DOHH2 (cell line): ENCODE data around the gene PLK4.
"Not testable (repeated sequence)": the region's sequence is repeated elsewhere in the genome, so short reads cannot be mapped to it uniquely, and the experiment has no call there.

Source experiments
- H3F3A ChIP-seq: fragments of 200-600 bp; sonication (generic), shearing (Covaris generic); 2 replicates; pipeline ENCODE4 v1.6.0; 2016; ENCODE audit warnings: antibody characterized with exemption, mild to moderate bottlenecking; ENCODE audit not compliant: control insufficient read depth, insufficient read depth
- H3K27ac ChIP-seq: fragments of 200-600 bp; sonication (generic); 2 replicates; pipeline ENCODE4 v1.5.1; 2014; ENCODE audit warnings: low read depth, mild to moderate bottlenecking, low read length, moderate library complexity
- H3K27me3 ChIP-seq: fragments of 200-600 bp; sonication (generic); 2 replicates; pipeline ENCODE4 v1.6.1; 2014; ENCODE audit warnings: mild to moderate bottlenecking, low read length, mixed read lengths; ENCODE audit not compliant: control insufficient read depth
- H3K36me3 ChIP-seq: fragments of 200-600 bp; sonication (generic); 2 replicates; pipeline ENCODE4 v1.6.1; 2014; ENCODE audit warnings: mild to moderate bottlenecking, low read length, moderate library complexity, mixed read lengths; ENCODE audit not compliant: control insufficient read depth
- H3K4me1 ChIP-seq: fragments of 200-600 bp; sonication (generic); 2 replicates; pipeline ENCODE4 v1.6.1; 2014; ENCODE audit warnings: mild to moderate bottlenecking, low read length, mixed read lengths; ENCODE audit not compliant: control insufficient read depth
- H3K4me2 ChIP-seq: fragments of 200-600 bp; sonication (generic); 2 replicates; pipeline ENCODE4 v1.6.0; 2014; ENCODE audit warnings: mild to moderate bottlenecking, low read length, moderate library complexity
- H3K4me3 ChIP-seq: fragments of 200-600 bp; sonication (generic); 2 replicates; pipeline ENCODE4 v1.5.1; 2014; ENCODE audit warnings: mild to moderate bottlenecking, low read length, mixed read lengths
- H3K79me2 ChIP-seq: fragments of 200-600 bp; sonication (generic); 2 replicates; pipeline ENCODE4 v1.6.1; 2014; ENCODE audit warnings: mild to moderate bottlenecking, low read length, mixed read lengths; ENCODE audit not compliant: control insufficient read depth
- H3K9me2 ChIP-seq: fragments of 200-600 bp; sonication (generic); replicated peaks from 2 replicates; pipeline ENCODE4 v1.6.1; 2014; ENCODE audit warnings: mild to moderate bottlenecking, low read length, mixed read lengths; ENCODE audit not compliant: control insufficient read depth
- H3K9me3 ChIP-seq: fragments of 200-600 bp; sonication (generic); 2 replicates; pipeline ENCODE4 v1.6.1; 2014; ENCODE audit warnings: antibody characterized with exemption, low read length, mixed read lengths; ENCODE audit not compliant: control insufficient read depth, insufficient read depth
- H4K20me1 ChIP-seq: fragments of 200-600 bp; sonication (generic); 2 replicates; pipeline ENCODE4 v1.6.0; 2014; ENCODE audit warnings: low read depth, mild to moderate bottlenecking, antibody characterized with exemption, low read length, moderate library complexity; ENCODE audit not compliant: control insufficient read depth, insufficient read depth
- EZH2phosphoT487 ChIP-seq: fragments of 200-600 bp; sonication (generic); IDR thresholded peaks from 2 replicates; pipeline ENCODE4 v1.6.1; 2017; ENCODE audit warnings: borderline replicate concordance, mild to moderate bottlenecking, antibody characterized with exemption, low read length, moderate library complexity, mixed read lengths
- TF ChIP-seq, protein P1 (sequence below): fragments of 200-600 bp; sonication (generic); IDR thresholded peaks from one replicate; pipeline ENCODE4 v1.5.1; 2014; ENCODE audit warnings: antibody characterized with exemption, mild to moderate bottlenecking, low read depth, low read length; ENCODE audit not compliant: poor library complexity, severe bottlenecking

Gene PLK4

GRCh38 chr4:127922226-127922625 is 41.5 kb downstream of the PLK4 start:
- no peaks in the 10 kb centered on the region for H3F3A ChIP-seq
- H3K4me3 ChIP-seq = no peak overlapping the region
- peaks cover 11% of the 10 kb centered on the region for H3K36me3 ChIP-seq

GRCh38 chr4:127925720-127926119 is 45.0 kb downstream of the PLK4 start:
- H3K9me2 ChIP-seq, H4K20me1 ChIP-seq, H3K36me3 ChIP-seq, H3K9me3 ChIP-seq, H3F3A ChIP-seq, H3K27ac ChIP-seq, H3K4me3 ChIP-seq, H3K27me3 ChIP-seq, H3K4me2 ChIP-seq, H3K79me2 ChIP-seq, H3K4me1 ChIP-seq: not testable (repeated sequence)

More at GRCh38 chr4:127922226-127922625, 41.5 kb downstream of the PLK4 start:
- Histone ChIP-seq H3K9me2 (no peaks in the 10 kb centered on the region), H3K79me2 (no peaks in the 10 kb centered on the region), H3K4me2 (no peak overlapping the region), H3K9me3 (no peaks in the 10 kb centered on the region), H4K20me1 (no peaks in the 10 kb centered on the region), H3K4me1 (no peaks in the 10 kb centered on the region), H3K27me3 (no peaks in the 10 kb centered on the region), H3K27ac (no peak overlapping the region)
- no peak for TF ChIP-seq EZH2phosphoT487
- TF ChIP-seq, protein P1, sequence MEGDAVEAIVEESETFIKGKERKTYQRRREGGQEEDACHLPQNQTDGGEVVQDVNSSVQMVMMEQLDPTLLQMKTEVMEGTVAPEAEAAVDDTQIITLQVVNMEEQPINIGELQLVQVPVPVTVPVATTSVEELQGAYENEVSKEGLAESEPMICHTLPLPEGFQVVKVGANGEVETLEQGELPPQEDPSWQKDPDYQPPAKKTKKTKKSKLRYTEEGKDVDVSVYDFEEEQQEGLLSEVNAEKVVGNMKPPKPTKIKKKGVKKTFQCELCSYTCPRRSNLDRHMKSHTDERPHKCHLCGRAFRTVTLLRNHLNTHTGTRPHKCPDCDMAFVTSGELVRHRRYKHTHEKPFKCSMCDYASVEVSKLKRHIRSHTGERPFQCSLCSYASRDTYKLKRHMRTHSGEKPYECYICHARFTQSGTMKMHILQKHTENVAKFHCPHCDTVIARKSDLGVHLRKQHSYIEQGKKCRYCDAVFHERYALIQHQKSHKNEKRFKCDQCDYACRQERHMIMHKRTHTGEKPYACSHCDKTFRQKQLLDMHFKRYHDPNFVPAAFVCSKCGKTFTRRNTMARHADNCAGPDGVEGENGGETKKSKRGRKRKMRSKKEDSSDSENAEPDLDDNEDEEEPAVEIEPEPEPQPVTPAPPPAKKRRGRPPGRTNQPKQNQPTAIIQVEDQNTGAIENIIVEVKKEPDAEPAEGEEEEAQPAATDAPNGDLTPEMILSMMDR = no peak

DNA sequence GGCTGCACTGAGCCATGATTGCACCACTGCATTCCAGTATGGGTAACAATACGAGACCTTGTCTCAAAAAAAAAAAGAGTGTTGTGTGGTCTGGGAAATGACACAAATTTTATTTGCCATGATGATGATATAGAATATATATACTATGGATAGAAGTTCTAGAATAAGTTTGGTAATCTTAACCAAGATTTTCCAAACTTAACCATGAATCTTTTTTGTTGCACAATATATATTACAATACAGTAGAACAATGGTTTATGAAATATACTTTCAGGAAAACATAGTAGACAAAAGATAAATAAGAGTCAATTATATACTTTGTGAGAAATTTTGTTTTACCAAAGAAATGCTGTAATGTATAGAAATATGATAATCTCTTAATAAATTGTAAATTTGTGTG is 49.5 kb downstream of the PLK4 start:
- H3K4me2 ChIP-seq = no peak overlapping the region
- no peaks in the 10 kb centered on the region for H3K27me3 ChIP-seq
- no peak overlapping the region for H3K4me3 ChIP-seq
- no peak overlapping the region for H3K27ac ChIP-seq
- H3K9me3 ChIP-seq = no peaks in the 10 kb centered on the region
- H3K36me3 ChIP-seq = no peaks in the 10 kb centered on the region
- no peak for TF ChIP-seq EZH2phosphoT487
- TF ChIP-seq, protein P1 = no peak
- H3F3A ChIP-seq = no peaks in the 10 kb centered on the region
- no peaks in the 10 kb centered on the region for H3K79me2 ChIP-seq
- no peaks in the 10 kb centered on the region for H4K20me1 ChIP-seq
- H3K9me2 ChIP-seq = no peaks in the 10 kb centered on the region
- H3K4me1 ChIP-seq = no peaks in the 10 kb centered on the region

GRCh38 chr4:127931836-127932235 is 51.1 kb downstream of the PLK4 start:
- not testable (repeated sequence) for H3F3A ChIP-seq, H3K9me3 ChIP-seq, H3K4me2 ChIP-seq, H3K36me3 ChIP-seq, H3K4me3 ChIP-seq, H3K27me3 ChIP-seq, H4K20me1 ChIP-seq, H3K79me2 ChIP-seq, H3K4me1 ChIP-seq, H3K9me2 ChIP-seq, H3K27ac ChIP-seq
